ENCODE results near the gene CXCL13.

DNA sequence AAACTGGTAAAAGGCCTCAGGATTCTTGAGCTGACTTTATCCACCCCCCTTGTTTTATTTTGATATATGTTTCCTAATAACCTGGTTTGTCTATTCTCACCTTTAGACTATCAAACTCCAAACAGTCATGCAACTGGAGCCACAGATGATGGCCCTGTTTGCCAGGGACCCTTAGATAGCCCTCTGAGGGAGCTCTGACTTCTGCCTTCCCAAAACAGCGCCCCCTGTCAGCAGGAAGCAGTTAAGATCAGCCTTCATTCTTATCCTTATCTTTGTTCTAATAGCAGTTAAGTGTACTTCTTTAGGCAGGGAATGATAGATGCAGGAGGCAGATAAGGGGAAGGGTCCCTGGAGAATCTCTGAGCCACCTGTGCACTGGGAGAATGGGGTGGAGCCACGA lies 27.5 kb upstream of the CXCL13 start:
- TF ChIP-seq, protein P1, sequence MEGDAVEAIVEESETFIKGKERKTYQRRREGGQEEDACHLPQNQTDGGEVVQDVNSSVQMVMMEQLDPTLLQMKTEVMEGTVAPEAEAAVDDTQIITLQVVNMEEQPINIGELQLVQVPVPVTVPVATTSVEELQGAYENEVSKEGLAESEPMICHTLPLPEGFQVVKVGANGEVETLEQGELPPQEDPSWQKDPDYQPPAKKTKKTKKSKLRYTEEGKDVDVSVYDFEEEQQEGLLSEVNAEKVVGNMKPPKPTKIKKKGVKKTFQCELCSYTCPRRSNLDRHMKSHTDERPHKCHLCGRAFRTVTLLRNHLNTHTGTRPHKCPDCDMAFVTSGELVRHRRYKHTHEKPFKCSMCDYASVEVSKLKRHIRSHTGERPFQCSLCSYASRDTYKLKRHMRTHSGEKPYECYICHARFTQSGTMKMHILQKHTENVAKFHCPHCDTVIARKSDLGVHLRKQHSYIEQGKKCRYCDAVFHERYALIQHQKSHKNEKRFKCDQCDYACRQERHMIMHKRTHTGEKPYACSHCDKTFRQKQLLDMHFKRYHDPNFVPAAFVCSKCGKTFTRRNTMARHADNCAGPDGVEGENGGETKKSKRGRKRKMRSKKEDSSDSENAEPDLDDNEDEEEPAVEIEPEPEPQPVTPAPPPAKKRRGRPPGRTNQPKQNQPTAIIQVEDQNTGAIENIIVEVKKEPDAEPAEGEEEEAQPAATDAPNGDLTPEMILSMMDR (IDR thresholded peaks at IDR 0.05; ENCODE audit: low read length): peak; percentile 17
- TF ChIP-seq EZH2phosphoT487 (IDR thresholded peaks at IDR 0.05; ENCODE audit: low read length): no peak
- TF ChIP-seq EZH2 (optimal IDR thresholded peaks at IDR 0.05; ENCODE audit: low read depth, low read length): no peak
